Measurements from ENCODE around the gene NFE2. TPM values are rescaled to one million over a fixed set of nuclear protein-coding genes. Genes with fewer than 3 reads are reported as not detected.
"Not testable (repeated sequence)": the region's sequence is repeated elsewhere in the genome, so short reads cannot be mapped to it uniquely, and the experiment has no call there.

The NFE2 gene
- total and polyA plus RNA-seq, 3 experiments from 2014 or later: not detected

GRCh38 chr12:54324617-54325441 is 24.0 kb upstream of the NFE2 start, which contains the start of gene COPZ1:
Gene COPZ1 (plus strand): TSS chr12:54325131. CDS start chr12:54325164, 33 bp downstream.
- no peaks in the 10 kb centered on the region for H3K27me3 Mint-ChIP-seq
- DNase-seq: peak; percentile 87 to 97 (median 94)
- H3K4me3 Mint-ChIP-seq: peak within 1 kb of the TSS; percentile 93 to 100 (median 98)
- Histone ChIP-seq H3K4me1 (ENCODE audit: insufficient read depth, low read length) (peaks cover 25% of the 10 kb centered on the region), H3K9me3 (ENCODE audit: low read length) (no peaks in the 10 kb centered on the region), H3K27ac (ENCODE audit: low read depth, low read length) (peak within 1 kb of the TSS; percentile 94), H3K4me3 (ENCODE audit: low read length) (peak within 1 kb of the TSS; percentile 97), H3K36me3 (ENCODE audit: insufficient read depth, low read length) (no peaks in the 10 kb centered on the region), H3K27me3 (ENCODE audit: insufficient read depth, low read length, poor library complexity, severe bottlenecking) (no peaks in the 10 kb centered on the region)
- peak within 1 kb of the TSS; percentile 92 to 100 (median 98) for H3K27ac Mint-ChIP-seq
- H3K4me1 Mint-ChIP-seq: peaks cover 32 to 41% (median 37%) of the 10 kb centered on the region in 3 donors
- H3K36me3 Mint-ChIP-seq: peaks cover 3 to 22% (median 3%) of the 10 kb centered on the region in 3 donors
- ChIA-PET POLR2A (interaction anchor here (0.7 to 1.9 kb wide), 8 partner anchors 10 to 108 kb away, joined by 3 to 20 read pairs (median 4); partner anchors contain the start of genes CBX5 and HNRNPA1), CTCF (interaction anchor here (0.6 to 3.6 kb wide), 23 partner anchors 11 to 149 kb away, joined by 3 to 37 read pairs (median 5); partner anchors contain the start of genes CBX5, GTSF1, HNRNPA1 and NFE2)
- no peaks in the 10 kb centered on the region for H3K9me3 Mint-ChIP-seq

- H3K27me3 Mint-ChIP-seq: peaks cover 0 to 1% of the 10 kb centered on the region in 2 donors
- H3K4me1 Mint-ChIP-seq: peaks cover 15 to 18% (median 17%) of the 10 kb centered on the region in 3 donors
- no peak for DNase-seq
- H3K36me3 Mint-ChIP-seq: peaks cover 2 to 7% (median 3%) of the 10 kb centered on the region in 3 donors
- H3K4me3 Mint-ChIP-seq: no peak overlapping the region
- no peaks in the 10 kb centered on the region for H3K9me3 Mint-ChIP-seq
- Histone ChIP-seq H3K36me3 (ENCODE audit: insufficient read depth, low read length) (no peaks in the 10 kb centered on the region), H3K9me3 (ENCODE audit: low read length) (no peaks in the 10 kb centered on the region), H3K27ac (ENCODE audit: low read depth, low read length) (no peak overlapping the region), H3K4me3 (ENCODE audit: low read length) (no peak overlapping the region), H3K27me3 (ENCODE audit: insufficient read depth, low read length, poor library complexity, severe bottlenecking) (no peaks in the 10 kb centered on the region), H3K4me1 (ENCODE audit: insufficient read depth, low read length) (peaks cover 7% of the 10 kb centered on the region)
- ChIA-PET POLR2A (no interaction called here), CTCF (interaction anchor here (1.2 to 2.3 kb wide), 3 partner anchors 12 to 48 kb away, joined by 3 to 8 read pairs (median 3); no protein-coding TSS in a partner anchor)
- H3K27ac Mint-ChIP-seq: no peak overlapping the region
Observed at GRCh38 chr12:54321363-54321762, 20.5 kb upstream of the NFE2 start.

GRCh38 chr12:54312309-54312708 is 11.5 kb upstream of the NFE2 start:
- CTCF ChIA-PET: interaction anchor here (1.1 to 1.2 kb wide), 2 partner anchors 12 to 16 kb away, joined by 3 read pairs; no protein-coding TSS in a partner anchor
- H3K4me1 Mint-ChIP-seq; H3K9me3 ChIP-seq (ENCODE audit: low read length); H3K36me3 Mint-ChIP-seq; POLR2A ChIA-PET; DNase-seq; H3K4me3 Mint-ChIP-seq; H3K27ac ChIP-seq (ENCODE audit: low read depth, low read length); H3K9me3 Mint-ChIP-seq; H3K27ac Mint-ChIP-seq; H3K36me3 ChIP-seq (ENCODE audit: insufficient read depth, low read length); H3K27me3 ChIP-seq (ENCODE audit: insufficient read depth, low read length, poor library complexity, severe bottlenecking); H3K4me3 ChIP-seq (ENCODE audit: low read length); H3K4me1 ChIP-seq (ENCODE audit: insufficient read depth, low read length): not testable (repeated sequence)
- peaks cover 3 to 11% of the 10 kb centered on the region in 2 donors for H3K27me3 Mint-ChIP-seq

- no peak for DNase-seq
- Mint-ChIP-seq H3K4me3 (no peak overlapping the region), H3K4me1 (peaks cover 10 to 13% (median 11%) of the 10 kb centered on the region in 3 donors), H3K27ac (no peak overlapping the region), H3K27me3 (peaks cover 3 to 15% of the 10 kb centered on the region in 2 donors), H3K36me3 (no peaks in the 10 kb centered on the region), H3K9me3 (no peaks in the 10 kb centered on the region)
- H3K27ac ChIP-seq (ENCODE audit: low read depth, low read length): no peak overlapping the region
- CTCF ChIA-PET: interaction anchor here (1.0 kb wide), 1 partner anchor 68 kb away, joined by 3 read pairs; no protein-coding TSS in a partner anchor
- H3K4me3 ChIP-seq (ENCODE audit: low read length): no peak overlapping the region
- no peaks in the 10 kb centered on the region for H3K36me3 ChIP-seq (ENCODE audit: insufficient read depth, low read length)
- H3K4me1 ChIP-seq (ENCODE audit: insufficient read depth, low read length): peaks cover 9% of the 10 kb centered on the region
- no peaks in the 10 kb centered on the region for H3K9me3 ChIP-seq (ENCODE audit: low read length)
- no peaks in the 10 kb centered on the region for H3K27me3 ChIP-seq (ENCODE audit: insufficient read depth, low read length, poor library complexity, severe bottlenecking)
- POLR2A ChIA-PET: no interaction called here
Observed at GRCh38 chr12:54311051-54311450, 10.2 kb upstream of the NFE2 start.

- no peaks in the 10 kb centered on the region for H3K36me3 ChIP-seq (ENCODE audit: insufficient read depth, low read length)
- peaks cover 19 to 37% (median 33%) of the 10 kb centered on the region in 3 donors for H3K4me1 Mint-ChIP-seq
- H3K4me3 ChIP-seq (ENCODE audit: low read length): no peak overlapping the region
- peak in 1 of 5 donors; percentile 16 for DNase-seq
- peaks cover 6% of the 10 kb centered on the region for H3K27me3 ChIP-seq (ENCODE audit: insufficient read depth, low read length, poor library complexity, severe bottlenecking)
- peaks cover 9% of the 10 kb centered on the region for H3K4me1 ChIP-seq (ENCODE audit: insufficient read depth, low read length)
- no peak overlapping the region for H3K27ac ChIP-seq (ENCODE audit: low read depth, low read length)
- ChIA-PET POLR2A (interaction anchor here (0.7 kb wide), 2 partner anchors 81 to 96 kb away, joined by 5 to 9 read pairs; no protein-coding TSS in a partner anchor), CTCF (interaction anchor here (1.6 to 2.1 kb wide), 3 partner anchors 13 to 61 kb away, joined by 4 to 12 read pairs (median 5); no protein-coding TSS in a partner anchor)
- H3K4me3 Mint-ChIP-seq: peak overlapping the region in 2 of 7 donors; percentile 41 to 47
- H3K27ac Mint-ChIP-seq: peak overlapping the region in 5 of 8 donors; percentile 22 to 88 (median 61)
- no peaks in the 10 kb centered on the region for H3K9me3 ChIP-seq (ENCODE audit: low read length)
- no peaks in the 10 kb centered on the region for H3K36me3 Mint-ChIP-seq
- peaks cover 12 to 37% of the 10 kb centered on the region in 2 donors for H3K27me3 Mint-ChIP-seq
- no peaks in the 10 kb centered on the region for H3K9me3 Mint-ChIP-seq
Observed at GRCh38 chr12:54306925-54307741, 6.3 kb upstream of the NFE2 start.

- Histone ChIP-seq H3K27ac (ENCODE audit: low read depth, low read length) (peak overlapping the region; percentile 69), H3K4me3 (ENCODE audit: low read length) (no peak overlapping the region), H3K27me3 (ENCODE audit: insufficient read depth, low read length, poor library complexity, severe bottlenecking) (peaks cover 26% of the 10 kb centered on the region), H3K4me1 (ENCODE audit: insufficient read depth, low read length) (peaks cover 14% of the 10 kb centered on the region), H3K9me3 (ENCODE audit: low read length) (no peaks in the 10 kb centered on the region), H3K36me3 (ENCODE audit: insufficient read depth, low read length) (no peaks in the 10 kb centered on the region)
- H3K27ac Mint-ChIP-seq: peak overlapping the region in 7 of 8 donors; percentile 43 to 95 (median 70)
- peak in 2 of 5 donors; percentile 32 to 52 for DNase-seq
- ChIA-PET CTCF (no interaction called here), POLR2A (no interaction called here)
- H3K4me1 Mint-ChIP-seq: peaks cover 28 to 51% (median 46%) of the 10 kb centered on the region in 3 donors
- H3K9me3 Mint-ChIP-seq: no peaks in the 10 kb centered on the region
- H3K4me3 Mint-ChIP-seq: peak overlapping the region; percentile 1 to 65 (median 47)
- peaks cover 31 to 57% of the 10 kb centered on the region in 2 donors for H3K27me3 Mint-ChIP-seq
- no peaks in the 10 kb centered on the region for H3K36me3 Mint-ChIP-seq
Observed at GRCh38 chr12:54304187-54304810, 3.5 kb upstream of the NFE2 start.

- Mint-ChIP-seq H3K4me1 (peaks cover 28 to 51% (median 46%) of the 10 kb centered on the region in 3 donors), H3K27me3 (peaks cover 32 to 62% of the 10 kb centered on the region in 2 donors), H3K9me3 (no peaks in the 10 kb centered on the region), H3K36me3 (no peaks in the 10 kb centered on the region), H3K4me3 (peak overlapping the region in 4 of 7 donors; percentile 1 to 59 (median 46)), H3K27ac (peak overlapping the region in 6 of 8 donors; percentile 57 to 89 (median 66))
- Histone ChIP-seq H3K36me3 (ENCODE audit: insufficient read depth, low read length) (no peaks in the 10 kb centered on the region), H3K4me1 (ENCODE audit: insufficient read depth, low read length) (peaks cover 14% of the 10 kb centered on the region), H3K27me3 (ENCODE audit: insufficient read depth, low read length, poor library complexity, severe bottlenecking) (peaks cover 26% of the 10 kb centered on the region), H3K27ac (ENCODE audit: low read depth, low read length) (peak overlapping the region; percentile 33), H3K4me3 (ENCODE audit: low read length) (no peak overlapping the region), H3K9me3 (ENCODE audit: low read length) (no peaks in the 10 kb centered on the region)
- POLR2A ChIA-PET: no interaction called here
- CTCF ChIA-PET: no interaction called here
- DNase-seq: no peak
Observed at GRCh38 chr12:54303640-54304039, 2.8 kb upstream of the NFE2 start.

Measured in CD8-positive, alpha-beta memory T cell (primary cell).